ENCODE measurements around the gene TOR4A.

DNA sequence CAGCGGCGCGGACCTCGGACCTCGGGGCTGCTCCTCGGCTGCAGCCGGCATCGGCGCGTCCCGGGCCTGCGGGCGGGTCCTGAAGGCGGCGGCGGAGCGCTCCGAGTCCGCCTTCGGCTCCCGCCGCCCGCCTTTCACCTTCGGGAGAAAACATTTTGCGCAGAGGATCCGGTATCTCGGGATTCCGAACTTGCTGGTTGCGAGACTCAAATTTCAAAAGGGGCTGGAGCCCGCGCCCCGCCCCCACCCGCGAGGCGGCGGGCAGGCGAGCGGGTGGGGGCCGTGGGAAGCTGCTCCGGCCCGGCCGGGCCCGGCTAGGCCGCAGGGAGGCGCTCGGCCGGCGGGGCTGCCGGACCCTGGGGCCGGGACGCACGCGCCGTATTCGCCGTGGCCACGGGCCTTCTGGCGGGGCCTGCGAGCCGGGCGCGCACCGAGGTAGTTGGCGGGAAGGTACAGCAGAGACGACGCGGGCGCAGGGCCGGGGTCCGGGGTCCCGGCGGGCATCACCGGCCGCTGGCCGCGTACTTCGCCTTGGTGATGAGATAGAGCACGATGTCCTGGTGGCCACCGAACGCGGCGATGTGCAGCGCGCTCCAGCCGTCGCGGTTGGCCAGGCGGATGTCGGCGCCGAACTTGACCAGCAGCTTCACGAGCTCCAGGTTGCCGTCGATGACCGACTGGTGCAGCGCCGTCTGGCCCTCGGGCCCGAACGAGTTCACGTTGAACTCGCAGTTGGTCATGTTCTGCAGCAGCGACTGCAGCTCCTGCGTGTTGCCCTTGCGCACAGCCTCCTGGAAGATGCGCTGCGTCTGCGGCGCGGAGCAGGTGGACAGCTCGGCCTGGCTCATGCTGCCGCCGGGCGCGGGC is 23.8 kb downstream of the TOR4A start:
- TF ChIP-seq EZH2 (IDR thresholded peaks at IDR 0.05) = no peak
- no peak for TF ChIP-seq POLR2AphosphoS5 (IDR thresholded peaks at IDR 0.05; ENCODE audit: borderline replicate concordance, low read depth, low read length)
- TF ChIP-seq FOXP2 (optimal IDR thresholded peaks at IDR 0.05; ENCODE audit: control extremely low read depth, extremely low read length, insufficient read depth) = no peak

Data from SK-N-MC (cell line).